ENCODE measurements around the gene EMD.

Gene EMD

DNA sequence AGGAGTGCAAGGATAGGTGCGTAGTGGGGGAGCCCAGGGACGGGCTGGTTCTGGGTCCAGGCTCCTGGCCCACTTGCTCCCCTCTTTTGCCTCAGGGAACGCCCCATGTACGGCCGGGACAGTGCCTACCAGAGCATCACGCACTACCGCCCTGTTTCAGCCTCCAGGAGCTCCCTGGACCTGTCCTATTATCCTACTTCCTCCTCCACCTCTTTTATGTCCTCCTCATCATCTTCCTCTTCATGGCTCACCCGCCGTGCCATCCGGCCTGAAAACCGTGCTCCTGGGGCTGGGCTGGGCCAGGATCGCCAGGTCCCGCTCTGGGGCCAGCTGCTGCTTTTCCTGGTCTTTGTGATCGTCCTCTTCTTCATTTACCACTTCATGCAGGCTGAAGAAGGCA is 1.7 kb downstream of the EMD start:
- TF ChIP-seq, protein P1, sequence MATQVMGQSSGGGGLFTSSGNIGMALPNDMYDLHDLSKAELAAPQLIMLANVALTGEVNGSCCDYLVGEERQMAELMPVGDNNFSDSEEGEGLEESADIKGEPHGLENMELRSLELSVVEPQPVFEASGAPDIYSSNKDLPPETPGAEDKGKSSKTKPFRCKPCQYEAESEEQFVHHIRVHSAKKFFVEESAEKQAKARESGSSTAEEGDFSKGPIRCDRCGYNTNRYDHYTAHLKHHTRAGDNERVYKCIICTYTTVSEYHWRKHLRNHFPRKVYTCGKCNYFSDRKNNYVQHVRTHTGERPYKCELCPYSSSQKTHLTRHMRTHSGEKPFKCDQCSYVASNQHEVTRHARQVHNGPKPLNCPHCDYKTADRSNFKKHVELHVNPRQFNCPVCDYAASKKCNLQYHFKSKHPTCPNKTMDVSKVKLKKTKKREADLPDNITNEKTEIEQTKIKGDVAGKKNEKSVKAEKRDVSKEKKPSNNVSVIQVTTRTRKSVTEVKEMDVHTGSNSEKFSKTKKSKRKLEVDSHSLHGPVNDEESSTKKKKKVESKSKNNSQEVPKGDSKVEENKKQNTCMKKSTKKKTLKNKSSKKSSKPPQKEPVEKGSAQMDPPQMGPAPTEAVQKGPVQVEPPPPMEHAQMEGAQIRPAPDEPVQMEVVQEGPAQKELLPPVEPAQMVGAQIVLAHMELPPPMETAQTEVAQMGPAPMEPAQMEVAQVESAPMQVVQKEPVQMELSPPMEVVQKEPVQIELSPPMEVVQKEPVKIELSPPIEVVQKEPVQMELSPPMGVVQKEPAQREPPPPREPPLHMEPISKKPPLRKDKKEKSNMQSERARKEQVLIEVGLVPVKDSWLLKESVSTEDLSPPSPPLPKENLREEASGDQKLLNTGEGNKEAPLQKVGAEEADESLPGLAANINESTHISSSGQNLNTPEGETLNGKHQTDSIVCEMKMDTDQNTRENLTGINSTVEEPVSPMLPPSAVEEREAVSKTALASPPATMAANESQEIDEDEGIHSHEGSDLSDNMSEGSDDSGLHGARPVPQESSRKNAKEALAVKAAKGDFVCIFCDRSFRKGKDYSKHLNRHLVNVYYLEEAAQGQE (IDR thresholded peaks at IDR 0.05; ENCODE audit: insufficient read depth in 1 of 2, low read depth in 2 of 2, low read length in 2 of 2) = no peak
- TF ChIP-seq SIN3A (IDR thresholded peaks at IDR 0.05; ENCODE audit: borderline replicate concordance, insufficient read depth, low read length) (no peak), POLR2AphosphoS5 (IDR thresholded peaks at IDR 0.05; ENCODE audit: low read depth, low read length) (no peak), FOXP2 (optimal IDR thresholded peaks at IDR 0.05; ENCODE audit: borderline replicate concordance, extremely low read depth, extremely low read length, insufficient read depth) (no peak), TAF1 (IDR thresholded peaks at IDR 0.05; ENCODE audit: borderline replicate concordance, insufficient read depth, low read length) (no peak)

DNA sequence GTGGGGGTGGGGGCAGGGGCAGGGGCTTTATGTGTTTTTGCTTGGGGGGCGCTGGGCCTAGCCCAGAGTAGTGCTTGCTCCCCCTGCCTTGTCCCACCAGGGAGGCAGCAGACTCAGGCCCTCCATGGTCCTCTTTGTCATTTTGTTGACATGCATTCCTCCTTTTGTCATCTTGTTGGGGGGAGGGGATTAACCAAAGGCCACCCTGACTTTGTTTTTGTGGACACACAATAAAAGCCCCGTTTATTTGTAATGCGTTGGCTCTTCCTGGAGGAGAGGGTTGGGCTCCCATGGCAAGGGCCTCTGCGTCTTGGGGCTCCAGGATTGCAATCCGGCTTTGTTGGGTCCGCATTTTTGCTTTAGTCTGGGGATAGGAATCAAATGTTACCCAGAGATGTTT is 2.2 kb downstream of the EMD start:
- no peak for TF ChIP-seq POLR2AphosphoS5 (IDR thresholded peaks at IDR 0.05; ENCODE audit: low read depth, low read length)
- no peak for TF ChIP-seq TAF1 (IDR thresholded peaks at IDR 0.05; ENCODE audit: borderline replicate concordance, insufficient read depth, low read length)
- TF ChIP-seq, protein P1 (IDR thresholded peaks at IDR 0.05; ENCODE audit: insufficient read depth in 1 of 2, low read depth in 2 of 2, low read length in 2 of 2) = no peak

DNA sequence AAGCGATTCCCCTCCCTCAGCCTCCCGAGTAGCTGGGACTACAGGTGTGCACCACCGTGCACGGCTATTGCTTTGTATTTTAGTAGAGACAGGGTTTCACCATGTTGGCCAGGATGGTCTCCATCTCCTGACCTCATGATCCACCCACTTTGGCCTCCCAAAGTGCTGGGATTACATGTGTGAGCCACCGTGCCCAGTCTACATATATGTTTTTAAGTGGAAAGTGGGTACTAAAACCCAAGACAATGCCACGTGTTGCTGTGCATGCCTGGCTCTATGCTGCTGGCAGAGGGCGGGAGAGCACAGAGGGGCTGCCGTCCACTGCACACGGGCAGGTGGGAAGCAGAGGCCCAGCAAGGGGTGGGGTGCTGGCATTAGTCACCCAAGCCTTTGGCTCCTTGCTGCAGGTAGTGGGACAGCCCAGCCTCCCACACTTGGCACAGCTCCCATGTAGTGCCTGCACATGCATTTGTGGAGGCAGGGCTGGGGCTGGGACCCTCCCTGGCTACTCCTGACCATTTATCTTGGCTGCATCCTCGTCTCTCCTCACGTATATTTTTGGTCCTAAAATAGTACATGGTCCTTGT is 3.5 kb downstream of the EMD start:
- TF ChIP-seq POLR2AphosphoS5 (IDR thresholded peaks at IDR 0.05; ENCODE audit: low read depth, low read length) = no peak; the same call in 1 of the 2 replicates
- TF ChIP-seq, protein P1 (IDR thresholded peaks at IDR 0.05; ENCODE audit: insufficient read depth in 1 of 2, low read depth in 2 of 2, low read length in 2 of 2) = no peak

DNA sequence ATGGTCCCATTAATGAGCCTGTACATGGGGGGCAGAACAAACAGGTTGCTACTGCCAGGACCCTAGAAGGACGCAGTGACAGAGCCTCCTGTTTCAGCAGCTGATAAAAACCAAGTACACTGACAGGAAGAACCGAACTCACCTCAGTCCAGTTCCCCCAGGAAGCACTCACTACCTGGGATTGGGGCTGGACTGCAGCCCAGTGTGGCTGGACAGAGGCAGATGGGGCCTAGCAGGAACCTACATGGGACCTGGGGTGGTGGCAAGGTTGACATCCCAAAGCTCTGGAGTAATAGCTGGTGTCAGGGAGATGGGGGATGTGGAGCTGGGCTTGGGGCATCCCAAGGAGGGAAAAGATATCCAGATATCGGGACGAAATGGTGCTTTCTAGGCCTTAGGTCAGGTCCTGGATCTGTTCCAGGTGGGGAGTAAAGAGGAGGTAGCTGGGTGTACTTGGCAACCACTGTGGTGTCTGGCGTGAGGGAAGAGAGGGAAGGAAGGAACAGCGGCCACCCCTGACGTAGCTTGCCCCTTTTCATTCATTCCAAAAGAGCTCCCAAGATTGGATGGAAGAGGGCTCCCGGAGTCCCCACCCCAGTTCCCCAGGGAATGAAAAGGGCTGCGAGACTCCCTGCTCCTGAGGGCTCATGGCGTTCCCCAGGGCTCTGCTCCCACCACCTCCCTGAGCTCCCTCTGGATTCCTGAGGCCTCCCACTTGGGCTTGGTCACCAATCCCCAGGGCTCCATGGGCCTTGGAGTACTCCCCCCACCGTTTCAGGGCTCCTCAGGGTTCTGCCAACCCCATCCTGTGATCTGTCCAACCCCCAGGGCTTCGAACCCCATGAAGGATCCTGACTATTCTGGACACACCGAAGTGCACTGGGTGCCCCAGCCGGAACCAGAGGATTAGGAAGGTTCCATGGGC is 4.5 kb downstream of the EMD start:
- TF ChIP-seq POLR2AphosphoS5 (IDR thresholded peaks at IDR 0.05; ENCODE audit: low read depth, low read length) (no peak), SIN3A (IDR thresholded peaks at IDR 0.05; ENCODE audit: borderline replicate concordance, insufficient read depth, low read length) (no peak), TAF1 (IDR thresholded peaks at IDR 0.05; ENCODE audit: borderline replicate concordance, insufficient read depth, low read length) (no peak), FOXP2 (optimal IDR thresholded peaks at IDR 0.05; ENCODE audit: borderline replicate concordance, extremely low read depth, extremely low read length, insufficient read depth) (no peak)
- TF ChIP-seq, protein P1 (IDR thresholded peaks at IDR 0.05; ENCODE audit: insufficient read depth in 1 of 2, low read depth in 2 of 2, low read length in 2 of 2) = no peak

Data from PFSK-1 (cell line).